ENCODE results near the gene PEF1.

The PEF1 gene

GRCh38 chr1:31644560-31645273 is at the start of gene PEF1:
Gene PEF1, minus strand, starts transcription at chr1:31644876. Its CDS starts 12 bp downstream, at chr1:31644864.
- H3K4me1 ChIP-seq (ENCODE audit: control insufficient read depth, insufficient read depth, low read length) = peaks cover 17% of the 10 kb centered on the region; the same call in 1 of the 2 replicates
- peak within 1 kb of the TSS; percentile 100 for H3K27ac ChIP-seq (ENCODE audit: low read depth, low read length)
- peak within 1 kb of the TSS; percentile 97 for H3K4me3 ChIP-seq (ENCODE audit: low read depth, low read length)

GRCh38 chr1:31693231-31693630 is 48.6 kb upstream of the PEF1 start:
- Histone ChIP-seq H3K9me3 (ENCODE audit: control insufficient read depth, insufficient read depth, low read length) (no peaks in the 10 kb centered on the region), H3K27me3 (ENCODE audit: control insufficient read depth, insufficient read depth, low read length) (no peaks in the 10 kb centered on the region), H3K4me3 (ENCODE audit: low read depth, low read length) (no peak overlapping the region), H3K4me1 (ENCODE audit: control insufficient read depth, insufficient read depth, low read length) (no peaks in the 10 kb centered on the region), H3K9ac (ENCODE audit: low read depth, low read length) (no peak overlapping the region), H3K36me3 (ENCODE audit: control insufficient read depth, insufficient read depth, low read length) (no peaks in the 10 kb centered on the region), H3K27ac (ENCODE audit: low read depth, low read length) (no peak overlapping the region)

More at GRCh38 chr1:31644560-31645273, at the start of gene PEF1:
- Histone ChIP-seq H3K27me3 (ENCODE audit: control insufficient read depth, insufficient read depth, low read length) (no peaks in the 10 kb centered on the region), H3K36me3 (ENCODE audit: control insufficient read depth, insufficient read depth, low read length) (no peaks in the 10 kb centered on the region), H3K9me3 (ENCODE audit: control insufficient read depth, insufficient read depth, low read length) (no peaks in the 10 kb centered on the region), H3K9ac (ENCODE audit: low read depth, low read length) (peak within 1 kb of the TSS; percentile 99)

- Histone ChIP-seq H3K27ac (ENCODE audit: low read depth, low read length) (no peak overlapping the region), H3K36me3 (ENCODE audit: control insufficient read depth, insufficient read depth, low read length) (no peaks in the 10 kb centered on the region), H3K9ac (ENCODE audit: low read depth, low read length) (no peak overlapping the region), H3K9me3 (ENCODE audit: control insufficient read depth, insufficient read depth, low read length) (no peaks in the 10 kb centered on the region), H3K4me3 (ENCODE audit: low read depth, low read length) (no peak overlapping the region), H3K27me3 (ENCODE audit: control insufficient read depth, insufficient read depth, low read length) (no peaks in the 10 kb centered on the region), H3K4me1 (ENCODE audit: control insufficient read depth, insufficient read depth, low read length) (no peaks in the 10 kb centered on the region)
These were observed 47.3 kb upstream of the PEF1 start for GRCh38 chr1:31691951-31692350.

- Histone ChIP-seq H3K4me1 (ENCODE audit: control insufficient read depth, insufficient read depth, low read length) (no peaks in the 10 kb centered on the region), H3K9me3 (ENCODE audit: control insufficient read depth, insufficient read depth, low read length) (no peaks in the 10 kb centered on the region), H3K27ac (ENCODE audit: low read depth, low read length) (no peak overlapping the region), H3K27me3 (ENCODE audit: control insufficient read depth, insufficient read depth, low read length) (no peaks in the 10 kb centered on the region), H3K36me3 (ENCODE audit: control insufficient read depth, insufficient read depth, low read length) (no peaks in the 10 kb centered on the region), H3K9ac (ENCODE audit: low read depth, low read length) (no peak overlapping the region), H3K4me3 (ENCODE audit: low read depth, low read length) (no peak overlapping the region)
These were observed 46.8 kb upstream of the PEF1 start for GRCh38 chr1:31691446-31691845.

- Histone ChIP-seq H3K4me3 (ENCODE audit: low read depth, low read length) (no peak overlapping the region), H3K27ac (ENCODE audit: low read depth, low read length) (no peak overlapping the region), H3K27me3 (ENCODE audit: control insufficient read depth, insufficient read depth, low read length) (no peaks in the 10 kb centered on the region), H3K36me3 (ENCODE audit: control insufficient read depth, insufficient read depth, low read length) (no peaks in the 10 kb centered on the region), H3K4me1 (ENCODE audit: control insufficient read depth, insufficient read depth, low read length) (no peaks in the 10 kb centered on the region), H3K9ac (ENCODE audit: low read depth, low read length) (no peak overlapping the region), H3K9me3 (ENCODE audit: control insufficient read depth, insufficient read depth, low read length) (no peaks in the 10 kb centered on the region)
These were observed 46.2 kb upstream of the PEF1 start for GRCh38 chr1:31690921-31691320.

- Histone ChIP-seq H3K4me3 (ENCODE audit: low read depth, low read length) (no peak overlapping the region), H3K27me3 (ENCODE audit: control insufficient read depth, insufficient read depth, low read length) (no peaks in the 10 kb centered on the region), H3K27ac (ENCODE audit: low read depth, low read length) (no peak overlapping the region), H3K4me1 (ENCODE audit: control insufficient read depth, insufficient read depth, low read length) (no peaks in the 10 kb centered on the region), H3K36me3 (ENCODE audit: control insufficient read depth, insufficient read depth, low read length) (no peaks in the 10 kb centered on the region), H3K9me3 (ENCODE audit: control insufficient read depth, insufficient read depth, low read length) (no peaks in the 10 kb centered on the region), H3K9ac (ENCODE audit: low read depth, low read length) (no peak overlapping the region)
These were observed 45.2 kb upstream of the PEF1 start for GRCh38 chr1:31689854-31690253.

- Histone ChIP-seq H3K36me3 (ENCODE audit: control insufficient read depth, insufficient read depth, low read length) (no peaks in the 10 kb centered on the region), H3K4me3 (ENCODE audit: low read depth, low read length) (no peak overlapping the region), H3K9ac (ENCODE audit: low read depth, low read length) (no peak overlapping the region), H3K9me3 (ENCODE audit: control insufficient read depth, insufficient read depth, low read length) (no peaks in the 10 kb centered on the region), H3K27ac (ENCODE audit: low read depth, low read length) (no peak overlapping the region), H3K27me3 (ENCODE audit: control insufficient read depth, insufficient read depth, low read length) (no peaks in the 10 kb centered on the region), H3K4me1 (ENCODE audit: control insufficient read depth, insufficient read depth, low read length) (no peaks in the 10 kb centered on the region)
These were observed 44.7 kb upstream of the PEF1 start for GRCh38 chr1:31689379-31689778.

GRCh38 chr1:31688233-31688918 is 43.7 kb upstream of the PEF1 start:
- no peaks in the 10 kb centered on the region for H3K36me3 ChIP-seq (ENCODE audit: control insufficient read depth, insufficient read depth, low read length)
- no peaks in the 10 kb centered on the region for H3K27me3 ChIP-seq (ENCODE audit: control insufficient read depth, insufficient read depth, low read length)
- H3K27ac ChIP-seq (ENCODE audit: low read depth, low read length) = no peak overlapping the region
- no peaks in the 10 kb centered on the region for H3K9me3 ChIP-seq (ENCODE audit: control insufficient read depth, insufficient read depth, low read length)
- no peak overlapping the region for H3K9ac ChIP-seq (ENCODE audit: low read depth, low read length)
- no peak overlapping the region for H3K4me3 ChIP-seq (ENCODE audit: low read depth, low read length)
- H3K4me1 ChIP-seq (ENCODE audit: control insufficient read depth, insufficient read depth, low read length) = no peaks in the 10 kb centered on the region

- H3K9ac ChIP-seq (ENCODE audit: low read depth, low read length) = no peak overlapping the region
- no peaks in the 10 kb centered on the region for H3K4me1 ChIP-seq (ENCODE audit: control insufficient read depth, insufficient read depth, low read length)
- peaks cover 2% of the 10 kb centered on the region; the same call in 1 of the 2 replicates for H3K36me3 ChIP-seq (ENCODE audit: control insufficient read depth, insufficient read depth, low read length)
- no peak overlapping the region for H3K27ac ChIP-seq (ENCODE audit: low read depth, low read length)
- no peak overlapping the region for H3K4me3 ChIP-seq (ENCODE audit: low read depth, low read length)
- H3K27me3 ChIP-seq (ENCODE audit: control insufficient read depth, insufficient read depth, low read length) = no peaks in the 10 kb centered on the region
- no peaks in the 10 kb centered on the region for H3K9me3 ChIP-seq (ENCODE audit: control insufficient read depth, insufficient read depth, low read length)
These were observed 42.9 kb upstream of the PEF1 start for GRCh38 chr1:31687601-31688000.

- Histone ChIP-seq H3K4me3 (ENCODE audit: low read depth, low read length) (no peak overlapping the region), H3K27me3 (ENCODE audit: control insufficient read depth, insufficient read depth, low read length) (no peaks in the 10 kb centered on the region), H3K27ac (ENCODE audit: low read depth, low read length) (no peak overlapping the region), H3K4me1 (ENCODE audit: control insufficient read depth, insufficient read depth, low read length) (no peaks in the 10 kb centered on the region), H3K36me3 (ENCODE audit: control insufficient read depth, insufficient read depth, low read length) (peaks cover 3% of the 10 kb centered on the region; the same call in 1 of the 2 replicates), H3K9me3 (ENCODE audit: control insufficient read depth, insufficient read depth, low read length) (no peaks in the 10 kb centered on the region), H3K9ac (ENCODE audit: low read depth, low read length) (no peak overlapping the region)
These were observed 41.1 kb upstream of the PEF1 start for GRCh38 chr1:31685795-31686194.

GRCh38 chr1:31683997-31684396 is 39.3 kb upstream of the PEF1 start:
- H3K4me1 ChIP-seq (ENCODE audit: control insufficient read depth, insufficient read depth, low read length) = no peaks in the 10 kb centered on the region
- H3K27me3 ChIP-seq (ENCODE audit: control insufficient read depth, insufficient read depth, low read length) = no peaks in the 10 kb centered on the region
- H3K9ac ChIP-seq (ENCODE audit: low read depth, low read length) = no peak overlapping the region
- no peak overlapping the region for H3K4me3 ChIP-seq (ENCODE audit: low read depth, low read length)
- peaks cover 3% of the 10 kb centered on the region; the same call in 1 of the 2 replicates for H3K36me3 ChIP-seq (ENCODE audit: control insufficient read depth, insufficient read depth, low read length)
- H3K27ac ChIP-seq (ENCODE audit: low read depth, low read length) = no peak overlapping the region
- H3K9me3 ChIP-seq (ENCODE audit: control insufficient read depth, insufficient read depth, low read length) = no peaks in the 10 kb centered on the region

Data from HUES48 (cell line).